GM23248 (cell line): ENCODE data around the gene RBM15.

Experiments
- EZH2 ChIP-seq: fragments of 200-600 bp; sonication (generic); IDR thresholded peaks from 2 replicates; pipeline ENCODE4 v1.6.1; 2018; ENCODE audit warnings: antibody characterized with exemption, mild to moderate bottlenecking; ENCODE audit not compliant: insufficient read depth, poor library complexity, severe bottlenecking
- EZH2phosphoT487 ChIP-seq: fragments of 200-600 bp; sonication (generic); IDR thresholded peaks from 2 replicates; pipeline ENCODE4 v1.6.1; 2018; ENCODE audit warnings: antibody characterized with exemption, moderate library complexity, mild to moderate bottlenecking, low read depth; ENCODE audit not compliant: insufficient read depth

DNA sequence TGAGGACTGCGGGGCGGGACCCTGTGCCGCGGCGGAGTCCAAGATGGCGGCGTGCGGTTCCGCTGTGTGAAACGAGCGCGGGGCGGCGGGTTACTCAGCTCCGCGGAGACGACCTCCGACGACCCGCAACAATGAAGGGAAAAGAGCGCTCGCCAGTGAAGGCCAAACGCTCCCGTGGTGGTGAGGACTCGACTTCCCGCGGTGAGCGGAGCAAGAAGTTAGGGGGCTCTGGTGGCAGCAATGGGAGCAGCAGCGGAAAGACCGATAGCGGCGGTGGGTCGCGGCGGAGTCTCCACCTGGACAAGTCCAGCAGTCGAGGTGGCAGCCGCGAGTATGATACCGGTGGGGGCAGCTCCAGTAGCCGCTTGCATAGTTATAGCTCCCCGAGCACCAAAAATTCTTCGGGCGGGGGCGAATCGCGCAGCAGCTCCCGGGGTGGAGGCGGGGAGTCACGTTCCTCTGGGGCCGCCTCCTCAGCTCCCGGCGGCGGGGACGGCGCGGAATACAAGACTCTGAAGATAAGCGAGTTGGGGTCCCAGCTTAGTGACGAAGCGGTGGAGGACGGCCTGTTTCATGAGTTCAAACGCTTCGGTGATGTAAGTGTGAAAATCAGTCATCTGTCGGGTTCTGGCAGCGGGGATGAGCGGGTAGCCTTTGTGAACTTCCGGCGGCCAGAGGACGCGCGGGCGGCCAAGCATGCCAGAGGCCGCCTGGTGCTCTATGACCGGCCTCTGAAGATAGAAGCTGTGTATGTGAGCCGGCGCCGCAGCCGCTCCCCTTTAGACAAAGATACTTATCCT is 430 bp downstream of the RBM15 start:
- no peak for TF ChIP-seq EZH2
- TF ChIP-seq EZH2phosphoT487, result no peak
